ENCODE data around the gene AOC3. TPM values are rescaled to one million over a fixed set of nuclear protein-coding genes. Genes with fewer than 3 reads are reported as not detected.

Gene AOC3
- total RNA-seq, 1 donor from 2014 or later = 160 TPM

DNA sequence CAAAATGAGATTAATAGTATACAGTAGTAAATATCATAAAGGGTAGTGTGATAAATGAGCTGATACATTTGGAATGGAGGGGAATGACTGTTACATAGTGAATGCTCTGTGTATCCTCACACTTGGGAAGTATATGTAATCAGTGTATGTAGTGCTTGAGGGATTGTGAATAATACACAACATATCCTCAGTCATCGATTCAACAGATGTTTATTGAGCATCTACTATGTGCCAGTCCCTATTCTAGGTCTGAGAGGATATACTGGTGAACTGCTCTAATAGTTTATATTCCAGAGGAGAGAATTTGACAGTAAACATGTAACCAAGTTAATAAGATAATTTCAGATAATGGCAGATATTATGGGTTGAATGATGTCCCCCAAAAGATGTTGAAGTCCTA, 23.5 kb upstream of the AOC3 start:
- peaks cover 16% of the 10 kb centered on the region for H3K4me1 ChIP-seq
- intact Hi-C loops (cut with DNase I) = no loop called here
- H3K36me3 ChIP-seq = peaks cover 3% of the 10 kb centered on the region
- TF ChIP-seq, protein P1, sequence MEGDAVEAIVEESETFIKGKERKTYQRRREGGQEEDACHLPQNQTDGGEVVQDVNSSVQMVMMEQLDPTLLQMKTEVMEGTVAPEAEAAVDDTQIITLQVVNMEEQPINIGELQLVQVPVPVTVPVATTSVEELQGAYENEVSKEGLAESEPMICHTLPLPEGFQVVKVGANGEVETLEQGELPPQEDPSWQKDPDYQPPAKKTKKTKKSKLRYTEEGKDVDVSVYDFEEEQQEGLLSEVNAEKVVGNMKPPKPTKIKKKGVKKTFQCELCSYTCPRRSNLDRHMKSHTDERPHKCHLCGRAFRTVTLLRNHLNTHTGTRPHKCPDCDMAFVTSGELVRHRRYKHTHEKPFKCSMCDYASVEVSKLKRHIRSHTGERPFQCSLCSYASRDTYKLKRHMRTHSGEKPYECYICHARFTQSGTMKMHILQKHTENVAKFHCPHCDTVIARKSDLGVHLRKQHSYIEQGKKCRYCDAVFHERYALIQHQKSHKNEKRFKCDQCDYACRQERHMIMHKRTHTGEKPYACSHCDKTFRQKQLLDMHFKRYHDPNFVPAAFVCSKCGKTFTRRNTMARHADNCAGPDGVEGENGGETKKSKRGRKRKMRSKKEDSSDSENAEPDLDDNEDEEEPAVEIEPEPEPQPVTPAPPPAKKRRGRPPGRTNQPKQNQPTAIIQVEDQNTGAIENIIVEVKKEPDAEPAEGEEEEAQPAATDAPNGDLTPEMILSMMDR (IDR thresholded peaks at IDR 0.05) = no peak
- H3K4me3 ChIP-seq = no peak overlapping the region
- H3K27me3 ChIP-seq (ENCODE audit: low read depth) = no peaks in the 10 kb centered on the region
- no peak overlapping the region for H3K27ac ChIP-seq
- ATAC-seq (no peak), DNase-seq (no peak)
- H3K9me3 ChIP-seq = no peaks in the 10 kb centered on the region

DNA sequence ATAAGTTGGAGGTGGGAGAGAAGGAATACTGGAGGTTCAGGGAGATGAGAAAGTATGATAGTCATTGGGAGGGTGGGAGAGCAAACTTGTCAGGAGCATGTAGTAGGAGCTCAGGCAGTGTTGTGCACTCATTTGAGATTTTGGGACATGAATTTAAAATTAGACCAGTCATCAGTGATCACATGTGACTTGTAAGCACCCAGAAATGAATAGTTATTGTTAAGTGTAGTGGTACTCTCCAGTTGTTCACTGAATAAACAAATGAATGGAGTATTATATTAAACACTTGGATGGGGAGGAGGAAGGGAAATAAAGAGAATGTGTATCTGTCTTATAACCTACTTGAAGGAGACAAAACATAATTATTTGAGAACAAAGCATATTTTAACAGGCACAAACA, 20.0 kb upstream of the AOC3 start:
- Histone ChIP-seq H3K4me1 (peaks cover 26% of the 10 kb centered on the region), H3K27ac (no peak overlapping the region), H3K27me3 (ENCODE audit: low read depth) (no peaks in the 10 kb centered on the region), H3K36me3 (peaks cover 14% of the 10 kb centered on the region), H3K4me3 (no peak overlapping the region), H3K9me3 (no peaks in the 10 kb centered on the region)
- intact Hi-C loops (cut with DNase I) = no loop called here
- no peak for DNase-seq
- TF ChIP-seq, protein P1 (IDR thresholded peaks at IDR 0.05) = no peak
- no peak for ATAC-seq

DNA sequence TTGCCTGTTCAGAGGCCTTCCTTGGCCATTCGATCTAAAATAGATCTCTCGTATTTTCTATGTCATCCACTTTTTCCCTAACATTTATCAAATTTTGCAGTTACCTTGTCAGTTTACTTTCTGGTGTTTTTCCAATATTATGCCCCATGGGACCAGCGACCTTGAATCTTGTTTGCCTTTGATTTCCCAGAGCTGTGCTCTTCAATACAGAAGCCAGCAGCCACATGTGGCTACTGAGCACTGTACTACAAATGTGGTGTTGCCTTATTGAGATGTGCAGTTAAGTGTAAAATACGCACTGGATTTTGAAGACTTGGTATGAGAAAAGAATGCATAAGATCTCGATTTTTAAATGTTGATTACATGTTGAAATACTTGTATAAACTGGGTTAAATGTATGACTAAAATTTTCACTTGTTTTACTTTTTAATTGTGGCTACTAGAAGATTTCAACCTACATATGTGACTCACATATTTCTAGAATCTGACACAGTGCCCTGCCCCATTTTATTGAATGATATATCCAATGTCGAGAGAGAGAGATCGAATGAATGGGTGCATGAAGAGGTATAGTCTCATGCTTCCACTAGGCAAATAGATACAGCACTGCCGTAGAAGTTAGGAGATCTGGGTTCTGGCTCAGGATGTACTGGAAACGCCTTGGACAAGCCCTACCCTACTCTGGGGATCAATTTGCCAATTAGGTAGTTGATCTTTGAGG, 18.6 kb upstream of the AOC3 start:
- DNase-seq (no peak), ATAC-seq (peak; percentile 20 to 24)
- Histone ChIP-seq H3K9me3 (no peaks in the 10 kb centered on the region), H3K27ac (peak overlapping the region; percentile 92), H3K27me3 (ENCODE audit: low read depth) (no peaks in the 10 kb centered on the region), H3K36me3 (peaks cover 28% of the 10 kb centered on the region), H3K4me1 (peaks cover 26% of the 10 kb centered on the region), H3K4me3 (peak overlapping the region; percentile 93)
- intact Hi-C loops (cut with DNase I) = no loop called here
- TF ChIP-seq, protein P1 (IDR thresholded peaks at IDR 0.05) = no peak

DNA sequence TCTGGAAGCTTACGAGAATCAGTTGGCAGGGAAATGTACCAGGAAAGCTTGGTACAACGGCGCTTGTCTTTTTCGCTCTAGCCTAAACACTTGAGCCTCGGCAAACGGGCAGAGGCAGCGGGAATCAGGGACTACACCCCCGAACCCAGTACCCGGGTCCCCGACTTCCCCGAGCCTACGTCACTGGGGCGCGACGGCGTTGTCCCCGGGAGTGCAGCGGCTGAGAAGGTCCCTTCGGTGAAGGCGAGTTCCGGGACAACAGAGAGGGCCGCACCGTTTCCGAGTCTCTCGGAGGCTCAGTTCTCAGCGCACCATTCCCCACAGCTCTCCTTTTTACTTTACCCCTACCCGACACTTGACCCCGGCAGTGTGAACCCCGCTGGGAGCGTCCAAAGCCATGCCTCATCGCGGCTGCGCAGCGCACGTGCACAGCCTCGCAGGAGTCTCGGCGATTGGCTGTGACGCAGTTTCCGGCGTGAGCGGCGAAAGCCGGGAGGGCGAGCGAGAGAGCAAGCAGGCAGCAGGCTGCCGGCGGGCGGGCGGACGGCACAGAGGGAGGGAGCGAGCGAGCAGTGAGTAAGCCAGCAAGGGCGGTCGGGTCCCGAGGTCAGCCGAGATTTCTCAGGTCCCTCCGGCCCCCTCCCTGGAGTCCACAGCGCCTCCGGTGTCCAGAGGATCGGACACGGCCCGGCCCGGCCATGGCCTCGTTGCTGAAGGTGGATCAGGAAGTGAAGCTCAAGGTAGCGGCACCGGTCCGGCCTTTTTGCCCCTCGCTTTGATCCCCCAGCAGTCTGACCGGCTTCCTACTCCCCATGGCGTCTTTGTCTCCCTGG, 17.8 kb upstream of the AOC3 start, which contains the start of gene PSME3:
TSS of gene PSME3 (plus strand) at position 464 of the 833 bp plus-strand sequence. CDS start at position 699, 235 bp downstream.
- TF ChIP-seq, protein P1 (IDR thresholded peaks at IDR 0.05) = no peak
- Histone ChIP-seq H3K9me3 (no peaks in the 10 kb centered on the region), H3K27ac (peak within 1 kb of the TSS; percentile 92), H3K4me3 (peak within 1 kb of the TSS; percentile 93), H3K4me1 (peaks cover 26% of the 10 kb centered on the region), H3K27me3 (ENCODE audit: low read depth) (no peaks in the 10 kb centered on the region), H3K36me3 (peaks cover 36% of the 10 kb centered on the region)
- ATAC-seq (peak; percentile 96 to 98), DNase-seq (peak; percentile 95)
- intact Hi-C loops (cut with DNase I) = no loop called here

DNA sequence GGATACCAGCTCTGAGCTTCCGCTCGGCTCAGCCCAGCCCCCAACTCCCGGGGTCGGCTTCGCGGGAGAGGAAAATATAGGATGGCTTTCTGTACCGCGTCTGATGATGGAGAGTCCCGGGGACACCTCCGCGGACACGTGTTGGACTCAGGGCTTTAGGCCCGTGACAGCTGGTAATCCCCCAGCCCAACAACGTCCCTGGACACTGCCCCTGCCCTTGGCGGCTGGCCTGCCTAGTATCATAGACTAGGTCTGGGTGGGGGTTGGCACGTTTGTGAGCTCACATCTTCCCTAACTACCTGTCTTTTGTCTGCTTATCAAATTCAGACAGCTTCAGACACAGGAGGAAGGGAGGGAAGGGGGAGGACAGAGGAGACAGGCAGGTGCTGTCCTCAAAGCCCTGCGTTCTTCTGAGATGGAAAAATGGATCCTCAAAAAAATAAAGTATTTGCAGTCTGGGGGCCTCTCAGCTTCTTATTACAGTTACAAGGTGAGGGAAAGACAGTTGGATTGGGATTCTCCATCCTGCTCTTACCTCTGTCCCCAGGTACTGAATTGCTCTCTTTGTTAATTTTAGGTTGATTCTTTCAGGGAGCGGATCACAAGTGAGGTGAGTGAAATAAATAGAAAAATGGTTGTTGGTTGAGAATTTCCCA, 17.1 kb upstream of the AOC3 start:
- DNase-seq (no peak), ATAC-seq (peak; percentile 20)
- Histone ChIP-seq H3K9me3 (no peaks in the 10 kb centered on the region), H3K4me1 (peaks cover 26% of the 10 kb centered on the region), H3K36me3 (peaks cover 43% of the 10 kb centered on the region), H3K27ac (peak overlapping the region; percentile 92), H3K27me3 (ENCODE audit: low read depth) (no peaks in the 10 kb centered on the region), H3K4me3 (peak overlapping the region; percentile 93)
- intact Hi-C loops (cut with DNase I) = no loop called here
- TF ChIP-seq, protein P1 (IDR thresholded peaks at IDR 0.05) = no peak

Measured in lower lobe of right lung (tissue), 2 donors.